K562 (cell line): ENCODE data around the gene PGAP2. TPM values are rescaled to one million over a fixed set of nuclear protein-coding genes. Genes with fewer than 3 reads are reported as not detected.
A peak's percentile ranks its signal among the peaks of the same experiment; 100 is the strongest.

Experiments
- ATF1 ChIP-seq, 2 experiments: fragments of 450-650 bp in 1 of 2; IDR thresholded peaks; 2 replicates each; pipeline ENCODE4 v1.6.1; 2016; ENCODE audit warnings: missing compliant biosample characterization in 1 of 2, missing genetic modification characterization in 1 of 2
- KLF13 ChIP-seq: fragments of 450-650 bp; IDR thresholded peaks from 2 replicates; pipeline ENCODE4 v1.6.1; 2016; ENCODE audit warnings: missing genetic modification characterization, low read depth, mild to moderate bottlenecking, missing compliant biosample characterization, moderate library complexity, borderline replicate concordance
- SETDB1 ChIP-seq: IDR thresholded peaks from one replicate; pipeline ENCODE4 v1.6.1; 2012; ENCODE audit warnings: low read length, control low read depth, inconsistent platforms
- TAF15 ChIP-seq: fragments of 200-400 bp; formaldehyde crosslinking; IDR thresholded peaks from 2 replicates; pipeline ENCODE4 v1.6.1; 2017; ENCODE audit warnings: mild to moderate bottlenecking, low read depth, low read length, moderate library complexity
- ZNF699 ChIP-seq: fragments of 250-450 bp; sonication (Bioruptor Pico); IDR thresholded peaks from 2 replicates; pipeline ENCODE4 v1.8.0; 2021; ENCODE audit warnings: mild to moderate bottlenecking, moderate library complexity; ENCODE audit not compliant: insufficient replicate concordance
- ZNF79 ChIP-seq: fragments of 250-450 bp; sonication (Bioruptor Pico); IDR thresholded peaks from 2 replicates; pipeline ENCODE4 v1.4.0; 2020; ENCODE audit warnings: low read depth, mild to moderate bottlenecking, moderate library complexity
- polyA plus RNA-seq, 8 experiments: library from polyadenylated mRNA; depleted of rRNA in 4 of 8; stranded (reverse) in 5 of 8; unstranded in 3 of 8; fragments of >200 nt; fragmentation: Nextera tagmentation in 2 of 8; fragmentation: Illumina TruSeq in 1 of 8; extraction: Ambion mirVana in 2 of 8; extraction: Trizol in 1 of 8; gene quantifications; 2 replicates each; pipeline versions ENCODE4 v1.2.1 to v1.2.3, GENCODE V29; 2011 to 2014; ENCODE audit warnings: inconsistent platforms in 1 of 8, missing spikeins in 1 of 8
- total RNA-seq, 7 experiments: library from RNA; depleted of rRNA in 6 of 7; stranded (reverse); fragments of >200 nt in 6 of 7; fragmentation: Illumina TruSeq in 2 of 7; extraction: Trizol in 2 of 7; gene quantifications; 2 replicates each; pipeline versions ENCODE4 v1.2.1 to v1.2.3, GENCODE V29; 2011 to 2021; ENCODE audit warnings: low replicate concordance in 1 of 7
- TF ChIP-seq, protein P1 (sequence below): fragments of 450-650 bp; IDR thresholded peaks from 2 replicates; pipeline ENCODE4 v1.6.1; 2016; ENCODE audit warnings: mild to moderate bottlenecking, moderate library complexity
- TF ChIP-seq, protein P2 (sequence below): fragments of 150-350 bp; conservative IDR thresholded peaks from 2 replicates; pipeline ENCODE4 v1.6.1; 2014; ENCODE audit warnings: low read length
- TF ChIP-seq, protein P3 (sequence below): sonication (generic); formaldehyde crosslinking; IDR thresholded peaks from 2 replicates; pipeline ENCODE4 v1.4.0; 2020; ENCODE audit warnings: mild to moderate bottlenecking, missing genetic modification reagents

The PGAP2 gene
- total and polyA plus RNA-seq, 9 of the 15 experiments (the other 6 are each of a cell fraction or from before 2014, with no cell fraction given), result 17.9 to 47.2 (median 33.7) TPM

DNA sequence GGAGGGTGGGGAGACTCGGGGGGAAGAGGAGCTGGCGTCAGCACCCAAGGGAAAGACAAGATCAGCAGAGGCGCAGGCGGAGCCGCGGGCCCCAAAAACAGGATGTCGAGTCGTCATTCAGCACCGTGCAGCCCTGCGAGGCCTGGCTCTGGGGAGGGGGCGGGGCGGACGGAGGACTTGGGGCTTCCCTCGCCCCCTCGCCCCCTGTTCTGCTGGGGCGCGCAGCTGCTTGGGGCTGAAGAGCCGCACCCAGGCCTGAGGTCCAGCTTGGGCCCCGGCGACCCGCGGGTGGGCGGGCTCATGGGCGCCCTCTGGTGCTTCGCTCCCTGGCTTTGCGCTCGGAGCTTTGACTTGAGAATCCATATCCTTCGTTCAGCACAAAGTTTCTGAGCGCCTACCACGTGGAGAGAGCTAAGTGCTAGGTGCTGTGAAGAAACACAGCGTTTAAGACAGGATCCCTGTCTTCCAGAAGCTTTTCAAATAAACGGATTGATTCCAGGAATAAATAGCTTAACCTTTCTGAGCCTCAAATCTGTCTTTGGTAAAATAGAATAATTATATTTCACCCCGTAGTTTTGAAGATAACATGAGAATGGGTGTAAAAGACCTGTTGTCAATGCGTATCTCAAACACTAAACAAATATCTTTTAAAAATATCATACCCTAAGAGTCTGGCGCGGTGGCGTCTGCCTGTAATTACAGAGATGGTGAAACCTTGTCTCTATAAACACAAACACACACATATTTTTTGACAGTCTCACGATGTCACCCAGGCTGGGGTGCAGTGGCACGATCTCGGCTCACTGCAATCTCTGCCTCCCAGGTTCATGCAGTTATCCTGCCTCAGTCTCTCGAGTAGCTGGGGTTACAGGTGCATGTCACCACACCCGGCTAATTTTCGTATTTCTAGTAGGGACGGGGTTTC, 33.3 kb downstream of the PGAP2 start (continued):
- TF ChIP-seq, protein P1, sequence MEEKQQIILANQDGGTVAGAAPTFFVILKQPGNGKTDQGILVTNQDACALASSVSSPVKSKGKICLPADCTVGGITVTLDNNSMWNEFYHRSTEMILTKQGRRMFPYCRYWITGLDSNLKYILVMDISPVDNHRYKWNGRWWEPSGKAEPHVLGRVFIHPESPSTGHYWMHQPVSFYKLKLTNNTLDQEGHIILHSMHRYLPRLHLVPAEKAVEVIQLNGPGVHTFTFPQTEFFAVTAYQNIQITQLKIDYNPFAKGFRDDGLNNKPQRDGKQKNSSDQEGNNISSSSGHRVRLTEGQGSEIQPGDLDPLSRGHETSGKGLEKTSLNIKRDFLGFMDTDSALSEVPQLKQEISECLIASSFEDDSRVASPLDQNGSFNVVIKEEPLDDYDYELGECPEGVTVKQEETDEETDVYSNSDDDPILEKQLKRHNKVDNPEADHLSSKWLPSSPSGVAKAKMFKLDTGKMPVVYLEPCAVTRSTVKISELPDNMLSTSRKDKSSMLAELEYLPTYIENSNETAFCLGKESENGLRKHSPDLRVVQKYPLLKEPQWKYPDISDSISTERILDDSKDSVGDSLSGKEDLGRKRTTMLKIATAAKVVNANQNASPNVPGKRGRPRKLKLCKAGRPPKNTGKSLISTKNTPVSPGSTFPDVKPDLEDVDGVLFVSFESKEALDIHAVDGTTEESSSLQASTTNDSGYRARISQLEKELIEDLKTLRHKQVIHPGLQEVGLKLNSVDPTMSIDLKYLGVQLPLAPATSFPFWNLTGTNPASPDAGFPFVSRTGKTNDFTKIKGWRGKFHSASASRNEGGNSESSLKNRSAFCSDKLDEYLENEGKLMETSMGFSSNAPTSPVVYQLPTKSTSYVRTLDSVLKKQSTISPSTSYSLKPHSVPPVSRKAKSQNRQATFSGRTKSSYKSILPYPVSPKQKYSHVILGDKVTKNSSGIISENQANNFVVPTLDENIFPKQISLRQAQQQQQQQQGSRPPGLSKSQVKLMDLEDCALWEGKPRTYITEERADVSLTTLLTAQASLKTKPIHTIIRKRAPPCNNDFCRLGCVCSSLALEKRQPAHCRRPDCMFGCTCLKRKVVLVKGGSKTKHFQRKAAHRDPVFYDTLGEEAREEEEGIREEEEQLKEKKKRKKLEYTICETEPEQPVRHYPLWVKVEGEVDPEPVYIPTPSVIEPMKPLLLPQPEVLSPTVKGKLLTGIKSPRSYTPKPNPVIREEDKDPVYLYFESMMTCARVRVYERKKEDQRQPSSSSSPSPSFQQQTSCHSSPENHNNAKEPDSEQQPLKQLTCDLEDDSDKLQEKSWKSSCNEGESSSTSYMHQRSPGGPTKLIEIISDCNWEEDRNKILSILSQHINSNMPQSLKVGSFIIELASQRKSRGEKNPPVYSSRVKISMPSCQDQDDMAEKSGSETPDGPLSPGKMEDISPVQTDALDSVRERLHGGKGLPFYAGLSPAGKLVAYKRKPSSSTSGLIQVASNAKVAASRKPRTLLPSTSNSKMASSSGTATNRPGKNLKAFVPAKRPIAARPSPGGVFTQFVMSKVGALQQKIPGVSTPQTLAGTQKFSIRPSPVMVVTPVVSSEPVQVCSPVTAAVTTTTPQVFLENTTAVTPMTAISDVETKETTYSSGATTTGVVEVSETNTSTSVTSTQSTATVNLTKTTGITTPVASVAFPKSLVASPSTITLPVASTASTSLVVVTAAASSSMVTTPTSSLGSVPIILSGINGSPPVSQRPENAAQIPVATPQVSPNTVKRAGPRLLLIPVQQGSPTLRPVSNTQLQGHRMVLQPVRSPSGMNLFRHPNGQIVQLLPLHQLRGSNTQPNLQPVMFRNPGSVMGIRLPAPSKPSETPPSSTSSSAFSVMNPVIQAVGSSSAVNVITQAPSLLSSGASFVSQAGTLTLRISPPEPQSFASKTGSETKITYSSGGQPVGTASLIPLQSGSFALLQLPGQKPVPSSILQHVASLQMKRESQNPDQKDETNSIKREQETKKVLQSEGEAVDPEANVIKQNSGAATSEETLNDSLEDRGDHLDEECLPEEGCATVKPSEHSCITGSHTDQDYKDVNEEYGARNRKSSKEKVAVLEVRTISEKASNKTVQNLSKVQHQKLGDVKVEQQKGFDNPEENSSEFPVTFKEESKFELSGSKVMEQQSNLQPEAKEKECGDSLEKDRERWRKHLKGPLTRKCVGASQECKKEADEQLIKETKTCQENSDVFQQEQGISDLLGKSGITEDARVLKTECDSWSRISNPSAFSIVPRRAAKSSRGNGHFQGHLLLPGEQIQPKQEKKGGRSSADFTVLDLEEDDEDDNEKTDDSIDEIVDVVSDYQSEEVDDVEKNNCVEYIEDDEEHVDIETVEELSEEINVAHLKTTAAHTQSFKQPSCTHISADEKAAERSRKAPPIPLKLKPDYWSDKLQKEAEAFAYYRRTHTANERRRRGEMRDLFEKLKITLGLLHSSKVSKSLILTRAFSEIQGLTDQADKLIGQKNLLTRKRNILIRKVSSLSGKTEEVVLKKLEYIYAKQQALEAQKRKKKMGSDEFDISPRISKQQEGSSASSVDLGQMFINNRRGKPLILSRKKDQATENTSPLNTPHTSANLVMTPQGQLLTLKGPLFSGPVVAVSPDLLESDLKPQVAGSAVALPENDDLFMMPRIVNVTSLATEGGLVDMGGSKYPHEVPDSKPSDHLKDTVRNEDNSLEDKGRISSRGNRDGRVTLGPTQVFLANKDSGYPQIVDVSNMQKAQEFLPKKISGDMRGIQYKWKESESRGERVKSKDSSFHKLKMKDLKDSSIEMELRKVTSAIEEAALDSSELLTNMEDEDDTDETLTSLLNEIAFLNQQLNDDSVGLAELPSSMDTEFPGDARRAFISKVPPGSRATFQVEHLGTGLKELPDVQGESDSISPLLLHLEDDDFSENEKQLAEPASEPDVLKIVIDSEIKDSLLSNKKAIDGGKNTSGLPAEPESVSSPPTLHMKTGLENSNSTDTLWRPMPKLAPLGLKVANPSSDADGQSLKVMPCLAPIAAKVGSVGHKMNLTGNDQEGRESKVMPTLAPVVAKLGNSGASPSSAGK, result peak; percentile 98
- TF ChIP-seq KLF13 (tag) (0 out of 2 replicates have a peak, but pooled peaks have one; percentile 38), ZNF79 (CRISPR knock-in tag) (no peak), ATF1 (CRISPR knock-in tag; IDR thresholded peaks at IDR 0.05) (no peak), ATF1 (tag; IDR thresholded peaks at IDR 0.05) (peak; percentile 71), TAF15 (no peak), SETDB1 (no peak), ZNF699 (CRISPR knock-in tag) (no peak)
- TF ChIP-seq, protein P2, sequence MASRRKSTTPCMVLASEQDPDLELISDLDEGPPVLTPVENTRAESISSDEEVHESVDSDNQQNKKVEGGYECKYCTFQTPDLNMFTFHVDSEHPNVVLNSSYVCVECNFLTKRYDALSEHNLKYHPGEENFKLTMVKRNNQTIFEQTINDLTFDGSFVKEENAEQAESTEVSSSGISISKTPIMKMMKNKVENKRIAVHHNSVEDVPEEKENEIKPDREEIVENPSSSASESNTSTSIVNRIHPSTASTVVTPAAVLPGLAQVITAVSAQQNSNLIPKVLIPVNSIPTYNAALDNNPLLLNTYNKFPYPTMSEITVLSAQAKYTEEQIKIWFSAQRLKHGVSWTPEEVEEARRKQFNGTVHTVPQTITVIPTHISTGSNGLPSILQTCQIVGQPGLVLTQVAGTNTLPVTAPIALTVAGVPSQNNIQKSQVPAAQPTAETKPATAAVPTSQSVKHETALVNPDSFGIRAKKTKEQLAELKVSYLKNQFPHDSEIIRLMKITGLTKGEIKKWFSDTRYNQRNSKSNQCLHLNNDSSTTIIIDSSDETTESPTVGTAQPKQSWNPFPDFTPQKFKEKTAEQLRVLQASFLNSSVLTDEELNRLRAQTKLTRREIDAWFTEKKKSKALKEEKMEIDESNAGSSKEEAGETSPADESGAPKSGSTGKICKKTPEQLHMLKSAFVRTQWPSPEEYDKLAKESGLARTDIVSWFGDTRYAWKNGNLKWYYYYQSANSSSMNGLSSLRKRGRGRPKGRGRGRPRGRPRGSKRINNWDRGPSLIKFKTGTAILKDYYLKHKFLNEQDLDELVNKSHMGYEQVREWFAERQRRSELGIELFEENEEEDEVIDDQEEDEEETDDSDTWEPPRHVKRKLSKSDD, result no peak
- TF ChIP-seq, protein P3, sequence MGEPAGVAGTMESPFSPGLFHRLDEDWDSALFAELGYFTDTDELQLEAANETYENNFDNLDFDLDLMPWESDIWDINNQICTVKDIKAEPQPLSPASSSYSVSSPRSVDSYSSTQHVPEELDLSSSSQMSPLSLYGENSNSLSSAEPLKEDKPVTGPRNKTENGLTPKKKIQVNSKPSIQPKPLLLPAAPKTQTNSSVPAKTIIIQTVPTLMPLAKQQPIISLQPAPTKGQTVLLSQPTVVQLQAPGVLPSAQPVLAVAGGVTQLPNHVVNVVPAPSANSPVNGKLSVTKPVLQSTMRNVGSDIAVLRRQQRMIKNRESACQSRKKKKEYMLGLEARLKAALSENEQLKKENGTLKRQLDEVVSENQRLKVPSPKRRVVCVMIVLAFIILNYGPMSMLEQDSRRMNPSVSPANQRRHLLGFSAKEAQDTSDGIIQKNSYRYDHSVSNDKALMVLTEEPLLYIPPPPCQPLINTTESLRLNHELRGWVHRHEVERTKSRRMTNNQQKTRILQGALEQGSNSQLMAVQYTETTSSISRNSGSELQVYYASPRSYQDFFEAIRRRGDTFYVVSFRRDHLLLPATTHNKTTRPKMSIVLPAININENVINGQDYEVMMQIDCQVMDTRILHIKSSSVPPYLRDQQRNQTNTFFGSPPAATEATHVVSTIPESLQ (CRISPR knock-in tag), result peak; percentile 81; the same call in 1 of the 2 replicates
